Prostate gland (tissue), 2 donors: ENCODE results near the gene PTMA.

Experiments used
- CTCF ChIP-seq, 4 experiments: fragments of 200-600 bp in 2 of 4; fragments of 450-650 bp in 2 of 4; sonication (generic) in 2 of 4; IDR thresholded peaks; 1 replicate in 3 of 4; 2 replicates in 1 of 4; pipeline ENCODE4 v1.5.1; 2016 to 2019; ENCODE audit warnings: antibody characterized with exemption in 4 of 4, mild to moderate bottlenecking in 2 of 4, moderate library complexity in 2 of 4
- POLR2A ChIP-seq: fragments of 450-650 bp; IDR thresholded peaks from one replicate; pipeline ENCODE4 v1.6.1; 2016; ENCODE audit warnings: antibody characterized with exemption, mild to moderate bottlenecking
- POLR2AphosphoS5 ChIP-seq: sonication (generic); formaldehyde crosslinking; IDR thresholded peaks from one replicate; pipeline ENCODE4 v1.6.1; 2017; ENCODE audit warnings: antibody characterized with exemption

- peak in 3 of 4 experiments; percentile 31 to 64 (median 57) for TF ChIP-seq CTCF (IDR thresholded peaks at IDR 0.05)
- TF ChIP-seq POLR2A, result no peak
- TF ChIP-seq POLR2AphosphoS5, result no peak
Measured at GRCh38 chr2:231687133-231687852, 21.0 kb upstream of the PTMA start.
